Trophoblast cell (in vitro differentiated cells and primary cell): ENCODE measurements around the gene GEMIN4.

ENCODE experiments used
- DNase-seq, 2 donors: peaks; one replicate each; pipeline ENCODE4 v3.0.0-alpha.2; 2016
- H2AFZ ChIP-seq: 2 replicates; pipeline ENCODE4 v1.6.1; 2013; ENCODE audit warnings: low read length, moderate library complexity, mild to moderate bottlenecking; ENCODE audit not compliant: insufficient read depth, poor library complexity
- H2AK5ac ChIP-seq: 2 replicates; pipeline ENCODE4 v1.6.1; 2013; ENCODE audit warnings: mild to moderate bottlenecking, low read length
- H2BK120ac ChIP-seq: 2 replicates; pipeline ENCODE4 v1.6.1; 2013; ENCODE audit warnings: low read length, mild to moderate bottlenecking, moderate library complexity; ENCODE audit not compliant: insufficient read depth, poor library complexity
- H2BK12ac ChIP-seq: 2 replicates; pipeline ENCODE4 v1.6.1; 2013; ENCODE audit warnings: mild to moderate bottlenecking, low read length, moderate library complexity
- H2BK5ac ChIP-seq: 2 replicates; pipeline ENCODE4 v1.6.1; 2013; ENCODE audit warnings: low read length, low read depth, moderate library complexity, mild to moderate bottlenecking; ENCODE audit not compliant: poor library complexity
- H3K14ac ChIP-seq: 2 replicates; pipeline ENCODE4 v1.6.1; 2013; ENCODE audit warnings: mild to moderate bottlenecking, low read length
- H3K18ac ChIP-seq: 2 replicates; pipeline ENCODE4 v1.6.1; 2013; ENCODE audit warnings: mild to moderate bottlenecking, low read length
- H3K23ac ChIP-seq: 2 replicates; pipeline ENCODE4 v1.6.1; 2013; ENCODE audit warnings: low read length
- H3K27ac ChIP-seq: 2 replicates; pipeline ENCODE4 v1.5.1; 2013; ENCODE audit warnings: low read depth, mild to moderate bottlenecking, inconsistent platforms, low read length, moderate library complexity
- H3K27me3 ChIP-seq: 2 replicates; pipeline ENCODE4 v1.6.1; 2013; ENCODE audit warnings: inconsistent platforms, mild to moderate bottlenecking, low read length, moderate library complexity; ENCODE audit not compliant: insufficient read depth
- H3K36me3 ChIP-seq, 2 experiments: 1 replicate in 1 of 2; 2 replicates in 1 of 2; pipeline ENCODE4 v1.6.1; 2013; ENCODE audit warnings: low read length in 2 of 2, mild to moderate bottlenecking in 2 of 2, moderate library complexity in 1 of 2; ENCODE audit not compliant: insufficient read depth in 2 of 2, control insufficient read depth in 1 of 2
- H3K4ac ChIP-seq: 2 replicates; pipeline ENCODE4 v1.6.1; 2013; ENCODE audit warnings: low read depth, mild to moderate bottlenecking, low read length, moderate library complexity
- H3K4me1 ChIP-seq, 2 experiments: 1 replicate in 1 of 2; 2 replicates in 1 of 2; pipeline ENCODE4 v1.6.1; 2013; ENCODE audit warnings: low read length in 2 of 2, mild to moderate bottlenecking in 2 of 2, moderate library complexity in 1 of 2; ENCODE audit not compliant: insufficient read depth in 2 of 2, control insufficient read depth in 1 of 2
- H3K4me2 ChIP-seq: 2 replicates; pipeline ENCODE4 v1.6.1; 2013; ENCODE audit warnings: inconsistent platforms, mild to moderate bottlenecking, low read length, moderate library complexity
- H3K4me3 ChIP-seq: 2 replicates; pipeline ENCODE4 v1.5.1; 2013; ENCODE audit warnings: mild to moderate bottlenecking, low read depth, low read length, inconsistent platforms
- H3K79me1 ChIP-seq: one replicate; pipeline ENCODE4 v1.6.1; 2013; ENCODE audit warnings: low read length
- H3K79me2 ChIP-seq: 2 replicates; pipeline ENCODE4 v1.6.1; 2013; ENCODE audit warnings: low read length, mild to moderate bottlenecking; ENCODE audit not compliant: control insufficient read depth, insufficient read depth, poor library complexity
- H3K9ac ChIP-seq: 2 replicates; pipeline ENCODE4 v1.6.1; 2013; ENCODE audit warnings: mild to moderate bottlenecking, low read length
- H3K9me3 ChIP-seq: 2 replicates; pipeline ENCODE4 v1.6.1; 2013; ENCODE audit warnings: low read depth, mild to moderate bottlenecking, control low read depth, inconsistent platforms, low read length; ENCODE audit not compliant: insufficient read depth
- H4K12ac ChIP-seq: 2 replicates; pipeline ENCODE4 v1.6.1; 2013; ENCODE audit warnings: low read depth, mild to moderate bottlenecking, low read length, moderate library complexity
- H4K8ac ChIP-seq: 2 replicates; pipeline ENCODE4 v1.6.1; 2013; ENCODE audit warnings: low read depth, mild to moderate bottlenecking, low read length, moderate library complexity
- H4K91ac ChIP-seq: one replicate; pipeline ENCODE4 v1.6.1; 2013; ENCODE audit warnings: low read depth, mild to moderate bottlenecking, low read length, moderate library complexity
- WGBS: extraction: QIAGEN DNeasy Blood & Tissue Kit; methylation state at CpG from one replicate; pipeline ENCODE4 v1.1.7; 2013; ENCODE audit warnings: missing lambda C conversion rate; ENCODE audit not compliant: insufficient read length, insufficient coverage; ENCODE audit errors: extremely low coverage; 5-methylcytosine and 5-hydroxymethylcytosine counted together

GEMIN4 gene

GRCh38 chr17:746181-746580, 5.9 kb downstream of the GEMIN4 start:
- H4K91ac ChIP-seq, result no peak overlapping the region
- H3K4me3 ChIP-seq, result no peak overlapping the region
- H3K18ac ChIP-seq, result no peak overlapping the region
- no peak overlapping the region for H2BK12ac ChIP-seq
- H3K14ac ChIP-seq, result no peak overlapping the region
- H3K79me1 ChIP-seq, result no peaks in the 10 kb centered on the region
- H3K4me1 ChIP-seq, result peaks cover 2 to 4% of the 10 kb centered on the region in 2 experiments
- H3K9me3 ChIP-seq, result peaks cover 6% of the 10 kb centered on the region
- H3K36me3 ChIP-seq, result peaks cover 63 to 64% of the 10 kb centered on the region in 2 experiments
- no peak overlapping the region for H3K4me2 ChIP-seq
- H3K79me2 ChIP-seq, result peaks cover under 1% of the 10 kb centered on the region
- H3K9ac ChIP-seq, result no peak overlapping the region
- no peak for DNase-seq
- H4K8ac ChIP-seq, result no peak overlapping the region
- H3K23ac ChIP-seq, result no peak overlapping the region
- no peak overlapping the region for H3K4ac ChIP-seq
- H2AFZ ChIP-seq, result no peak overlapping the region
- no peak overlapping the region for H2AK5ac ChIP-seq
- no peak overlapping the region for H3K27ac ChIP-seq
- no peak overlapping the region for H2BK5ac ChIP-seq
- H3K27me3 ChIP-seq, result no peaks in the 10 kb centered on the region
- H2BK120ac ChIP-seq, result no peak overlapping the region
- H4K12ac ChIP-seq, result no peak overlapping the region
- WGBS, result no CpG with 5 or more reads among the region's 9 CpGs

DNA sequence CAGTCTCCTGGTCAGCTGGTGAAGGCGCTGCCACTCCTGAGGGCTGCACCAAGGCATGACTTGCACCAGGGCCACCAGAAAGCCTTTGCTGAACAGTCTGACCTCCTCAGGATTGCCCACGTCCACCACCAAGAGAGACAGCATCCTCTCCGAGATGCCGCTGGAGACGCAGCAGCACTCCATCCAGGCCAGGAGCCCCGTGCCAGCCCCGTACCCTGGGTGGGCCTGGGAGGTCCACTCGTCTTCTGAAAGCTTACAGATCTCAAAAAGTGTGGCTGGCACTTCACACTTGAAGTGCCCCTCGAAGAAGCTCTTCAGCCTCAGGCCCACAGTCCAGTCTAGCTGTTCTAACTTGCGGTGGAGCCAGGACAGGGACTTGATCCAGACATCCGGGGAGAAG, 6.7 kb downstream of the GEMIN4 start:
- H2BK12ac ChIP-seq, result no peak overlapping the region
- no peak overlapping the region for H4K8ac ChIP-seq
- no peak overlapping the region for H3K4me2 ChIP-seq
- H3K79me2 ChIP-seq, result no peaks in the 10 kb centered on the region
- H3K9me3 ChIP-seq, result peaks cover 6% of the 10 kb centered on the region
- H3K27me3 ChIP-seq, result no peaks in the 10 kb centered on the region
- WGBS, result no CpG with 5 or more reads among the region's 11 CpGs
- no peak overlapping the region for H2AK5ac ChIP-seq
- H3K79me1 ChIP-seq, result no peaks in the 10 kb centered on the region
- no peak overlapping the region for H4K12ac ChIP-seq
- no peaks in the 10 kb centered on the region for H3K4me1 ChIP-seq
- H3K4me3 ChIP-seq, result no peak overlapping the region
- H3K23ac ChIP-seq, result no peak overlapping the region
- no peak overlapping the region for H3K9ac ChIP-seq
- no peak for DNase-seq
- H3K4ac ChIP-seq, result no peak overlapping the region
- H2AFZ ChIP-seq, result no peak overlapping the region
- H3K18ac ChIP-seq, result no peak overlapping the region
- H4K91ac ChIP-seq, result no peak overlapping the region
- H2BK5ac ChIP-seq, result no peak overlapping the region
- H3K27ac ChIP-seq, result no peak overlapping the region
- peaks cover 66 to 70% of the 10 kb centered on the region in 2 experiments for H3K36me3 ChIP-seq
- H2BK120ac ChIP-seq, result no peak overlapping the region
- no peak overlapping the region for H3K14ac ChIP-seq

DNA sequence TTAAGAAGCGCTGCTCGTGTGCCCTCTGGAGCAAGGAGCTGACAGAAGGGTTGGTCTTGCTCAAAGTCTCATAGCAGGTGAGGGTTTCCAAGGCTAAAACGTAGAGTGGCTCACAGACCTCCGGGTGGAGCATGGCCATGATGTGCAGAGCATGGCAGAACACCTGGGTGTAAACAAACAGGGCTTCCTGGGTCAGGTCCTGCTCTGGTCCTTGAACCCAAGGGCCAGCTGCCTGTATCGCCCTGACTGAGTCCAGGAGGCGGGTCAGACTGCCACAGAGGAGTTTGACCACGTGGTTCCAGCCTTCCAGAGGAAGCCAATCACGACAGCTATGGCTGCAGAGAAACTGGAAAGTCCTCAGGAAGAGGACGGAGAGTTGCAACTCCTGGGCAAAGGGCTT, 7.1 kb downstream of the GEMIN4 start:
- no peak for DNase-seq
- H3K36me3 ChIP-seq, result peaks cover 70 to 75% of the 10 kb centered on the region in 2 experiments

GRCh38 chr17:743139-743538, 8.9 kb downstream of the GEMIN4 start:
- H4K91ac ChIP-seq, result no peak overlapping the region
- no peak overlapping the region for H3K4me3 ChIP-seq
- H3K36me3 ChIP-seq, result peaks cover 74 to 76% of the 10 kb centered on the region in 2 experiments
- no peak overlapping the region for H3K23ac ChIP-seq
- H3K27me3 ChIP-seq, result no peaks in the 10 kb centered on the region
- no peak overlapping the region for H3K18ac ChIP-seq
- H2BK12ac ChIP-seq, result no peak overlapping the region
- no CpG with 5 or more reads among the region's 4 CpGs for WGBS
- no peak overlapping the region for H3K27ac ChIP-seq
- no peak overlapping the region for H2AFZ ChIP-seq
- no peak overlapping the region for H2AK5ac ChIP-seq
- H4K8ac ChIP-seq, result no peak overlapping the region
- H3K9me3 ChIP-seq, result peaks cover 2% of the 10 kb centered on the region
- H3K79me1 ChIP-seq, result no peaks in the 10 kb centered on the region
- no peak overlapping the region for H2BK120ac ChIP-seq
- H3K79me2 ChIP-seq, result no peaks in the 10 kb centered on the region
- H3K4ac ChIP-seq, result no peak overlapping the region
- H3K9ac ChIP-seq, result no peak overlapping the region
- no peak overlapping the region for H3K4me2 ChIP-seq
- no peak overlapping the region for H3K14ac ChIP-seq
- no peaks in the 10 kb centered on the region for H3K4me1 ChIP-seq
- no peak overlapping the region for H2BK5ac ChIP-seq
- no peak for DNase-seq
- no peak overlapping the region for H4K12ac ChIP-seq

More for the DNA sequence above, 7.1 kb downstream of the GEMIN4 start:
- Histone ChIP-seq H4K12ac (no peak overlapping the region), H2BK12ac (no peak overlapping the region), H3K27me3 (no peaks in the 10 kb centered on the region), H4K8ac (no peak overlapping the region), H4K91ac (no peak overlapping the region), H3K14ac (no peak overlapping the region), H3K4me3 (no peak overlapping the region), H3K79me1 (no peaks in the 10 kb centered on the region), H3K18ac (no peak overlapping the region), H3K4me1 (no peaks in the 10 kb centered on the region), H3K79me2 (no peaks in the 10 kb centered on the region), H2AK5ac (no peak overlapping the region), H3K9me3 (peaks cover 6% of the 10 kb centered on the region), H2BK120ac (no peak overlapping the region), H3K27ac (no peak overlapping the region), H2BK5ac (no peak overlapping the region), H3K4me2 (no peak overlapping the region), H3K4ac (no peak overlapping the region), H3K9ac (no peak overlapping the region), H3K23ac (no peak overlapping the region), H2AFZ (no peak overlapping the region)
- no CpG with 5 or more reads among the region's 9 CpGs for WGBS
